Testis (tissue), 2 donors: Measurements from ENCODE around the gene GLRX5.

Experiments
- CTCF ChIP-seq, 3 experiments: fragments of 450-650 bp in 2 of 3; fragments of 200-600 bp in 1 of 3; sonication (generic) in 1 of 3; IDR thresholded peaks; one replicate each; pipeline ENCODE4 v1.5.1; 2016 to 2019; ENCODE audit warnings: antibody characterized with exemption in 3 of 3, mild to moderate bottlenecking in 2 of 3, moderate library complexity in 1 of 3
- POLR2A ChIP-seq: fragments of 450-650 bp; IDR thresholded peaks from one replicate; pipeline ENCODE4 v1.6.1; 2017; ENCODE audit warnings: antibody characterized with exemption, mild to moderate bottlenecking, moderate library complexity

DNA sequence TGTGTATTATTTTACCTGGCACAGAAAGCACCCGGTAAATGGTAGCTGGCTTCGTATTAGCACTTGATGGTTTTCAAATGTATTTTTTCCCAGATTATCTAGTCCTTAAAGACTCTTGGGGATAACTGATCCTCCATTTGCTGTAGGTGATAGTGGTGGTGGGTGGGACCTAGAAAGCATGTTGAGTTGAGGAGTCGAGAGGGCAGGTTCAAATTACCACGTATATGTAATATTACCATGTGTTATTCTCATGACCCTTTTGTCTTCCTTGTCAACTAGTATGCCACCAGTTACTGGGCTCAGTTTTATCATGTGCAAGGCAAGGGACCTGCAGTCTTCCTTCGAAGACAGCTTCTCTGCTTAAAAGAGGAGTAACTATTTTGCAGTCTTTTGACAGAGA, 1.8 kb downstream of the GLRX5 start:
- TF ChIP-seq CTCF (IDR thresholded peaks at IDR 0.05), result no peak
- no peak for TF ChIP-seq POLR2A
